GOT3 (cell line): ENCODE measurements around the gene MVB12B.

ENCODE experiments used
- DNase-seq: peaks from one replicate; lab custom pipeline; 2025; ENCODE audit warnings: mixed read lengths; lab: John Stamatoyannopoulos, UW

The MVB12B gene

GRCh38 chr9:126330536-126330935 lies 3.9 kb downstream of the MVB12B start:
- no peak for DNase-seq

GRCh38 chr9:126331964-126332748 lies 5.5 kb downstream of the MVB12B start:
- DNase-seq: no peak

GRCh38 chr9:126334721-126335621 lies 8.3 kb downstream of the MVB12B start:
- DNase-seq: no peak

- no peak for DNase-seq
These were observed 9.5 kb downstream of the MVB12B start for GRCh38 chr9:126335837-126336735.

GRCh38 chr9:126336736-126337325 lies 10.2 kb downstream of the MVB12B start:
- no peak for DNase-seq

GRCh38 chr9:126337729-126338372 lies 11.2 kb downstream of the MVB12B start:
- no peak for DNase-seq

- no peak for DNase-seq
These were observed 12.3 kb downstream of the MVB12B start for GRCh38 chr9:126338945-126339344.

- no peak for DNase-seq
These were observed 14.8 kb downstream of the MVB12B start for GRCh38 chr9:126341426-126341825.

- DNase-seq: no peak
These were observed 15.3 kb downstream of the MVB12B start for GRCh38 chr9:126341902-126342301.

GRCh38 chr9:126342621-126343031 lies 16.0 kb downstream of the MVB12B start:
- no peak for DNase-seq

GRCh38 chr9:126343271-126343700 lies 16.7 kb downstream of the MVB12B start:
- no peak for DNase-seq

- DNase-seq: no peak
These were observed 19.4 kb downstream of the MVB12B start for GRCh38 chr9:126346031-126346430.

GRCh38 chr9:126347093-126347492 lies 20.5 kb downstream of the MVB12B start:
- no peak for DNase-seq

- DNase-seq: no peak
These were observed 21.5 kb downstream of the MVB12B start for GRCh38 chr9:126347911-126348760.

- no peak for DNase-seq
These were observed 22.4 kb downstream of the MVB12B start for GRCh38 chr9:126348911-126349550.

GRCh38 chr9:126354887-126355770 lies 28.5 kb downstream of the MVB12B start:
- DNase-seq: no peak

- no peak for DNase-seq
These were observed 30.4 kb downstream of the MVB12B start for GRCh38 chr9:126357074-126357473.

GRCh38 chr9:126360073-126360472 lies 33.4 kb downstream of the MVB12B start:
- DNase-seq: no peak
